GM23338 (cell line): ENCODE data around the gene SLC2A5. TPM values are rescaled to one million over a fixed set of nuclear protein-coding genes. Genes with fewer than 3 reads are reported as not detected.

ENCODE experiments used
- ATAC-seq: fragments of 200-7000 bp; cut with Tn5 transposase; 3 replicates; pipeline ENCODE4 v1.9.1; 2020
- DNase-seq: peaks from one replicate; pipeline ENCODE4 v3.0.0-alpha.2; 2015; ENCODE audit warnings: low spot score
- H2AFZ ChIP-seq: fragments of 200-600 bp; sonication (generic); 2 replicates; pipeline ENCODE4 v1.8.0; 2016; ENCODE audit warnings: antibody characterized with exemption, mild to moderate bottlenecking, moderate library complexity
- H3F3A ChIP-seq: fragments of 200-600 bp; sonication (generic); replicated peaks from 2 replicates; pipeline ENCODE4 v1.8.0; 2017; ENCODE audit warnings: antibody characterized with exemption, mixed run types, low read depth
- H3K27ac ChIP-seq: fragments of 200-600 bp; sonication (generic); 2 replicates; pipeline ENCODE4 v1.6.1; 2016; ENCODE audit warnings: low read depth
- H3K27me3 ChIP-seq: fragments of 200-600 bp; sonication (generic); 2 replicates; pipeline ENCODE4 v1.8.0; 2016; ENCODE audit warnings: mild to moderate bottlenecking, mixed run types, moderate library complexity; ENCODE audit not compliant: insufficient read depth
- H3K36me3 ChIP-seq: fragments of 200-600 bp; sonication (generic); 2 replicates; pipeline ENCODE4 v1.8.0; 2016; ENCODE audit warnings: mild to moderate bottlenecking; ENCODE audit not compliant: insufficient read depth
- H3K4me1 ChIP-seq: fragments of 200-600 bp; sonication (generic); 2 replicates; pipeline ENCODE4 v1.8.0; 2016; ENCODE audit warnings: mild to moderate bottlenecking, moderate library complexity; ENCODE audit not compliant: insufficient read depth
- H3K4me2 ChIP-seq: fragments of 200-600 bp; sonication (generic); 2 replicates; pipeline ENCODE4 v1.7.1; 2017; ENCODE audit warnings: mixed run types
- H3K4me3 ChIP-seq: fragments of 200-600 bp; sonication (generic); 2 replicates; pipeline ENCODE4 v1.6.1; 2016; ENCODE audit warnings: mixed run types
- H3K79me2 ChIP-seq: fragments of 200-600 bp; sonication (generic); replicated peaks from 2 replicates; pipeline ENCODE4 v1.8.0; 2017; ENCODE audit warnings: mild to moderate bottlenecking; ENCODE audit not compliant: insufficient read depth
- H3K9me2 ChIP-seq: fragments of 200-600 bp; sonication (generic); 2 replicates; pipeline ENCODE4 v1.8.0; 2017; ENCODE audit not compliant: insufficient read depth
- H4K20me1 ChIP-seq: fragments of 200-600 bp; sonication (generic); replicated peaks from 2 replicates; pipeline ENCODE4 v1.8.0; 2017; ENCODE audit warnings: mild to moderate bottlenecking; ENCODE audit not compliant: insufficient read depth
- H3K27ac Mint-ChIP-seq: 2 replicates; pipeline ENCODE4 v1.8.0; 2020; ENCODE audit warnings: inconsistent platforms, mild to moderate bottlenecking, moderate library complexity, mixed read lengths
- H3K27me3 Mint-ChIP-seq: 3 replicates; pipeline ENCODE4 v1.8.0; 2022; ENCODE audit warnings: low read depth, mild to moderate bottlenecking, moderate library complexity, mixed read lengths, inconsistent platforms; ENCODE audit not compliant: insufficient read depth, poor library complexity
- H3K36me3 Mint-ChIP-seq: 3 replicates; pipeline ENCODE4 v1.8.0; 2021; ENCODE audit warnings: low read depth, mild to moderate bottlenecking, inconsistent platforms, moderate library complexity, mixed read lengths
- H3K4me1 Mint-ChIP-seq: 3 replicates; pipeline ENCODE4 v1.8.0; 2020; ENCODE audit warnings: mild to moderate bottlenecking, inconsistent platforms, mixed read lengths
- H3K4me3 Mint-ChIP-seq: 3 replicates; pipeline ENCODE4 v1.8.0; 2021; ENCODE audit warnings: moderate library complexity, mild to moderate bottlenecking, inconsistent platforms, mixed read lengths
- H3K9me3 Mint-ChIP-seq: 3 replicates; pipeline ENCODE4 v1.8.0; 2020; ENCODE audit warnings: moderate library complexity, mild to moderate bottlenecking, inconsistent platforms, mixed read lengths
- CREB1 ChIP-seq: fragments of 250-450 bp; sonication (Bioruptor Pico); IDR thresholded peaks from 2 replicates; pipeline ENCODE4 v1.5.0; 2020; ENCODE audit warnings: low read depth, mild to moderate bottlenecking, moderate library complexity
- EZH2 ChIP-seq: fragments of 200-600 bp; sonication (generic); IDR thresholded peaks from one replicate; pipeline ENCODE4 v1.8.0; 2017; ENCODE audit warnings: antibody characterized with exemption, mild to moderate bottlenecking, low read depth; ENCODE audit not compliant: unreplicated experiment
- EZH2phosphoT487 ChIP-seq: fragments of 200-600 bp; sonication (generic); IDR thresholded peaks from one replicate; pipeline ENCODE4 v1.8.1; 2018; ENCODE audit warnings: antibody characterized with exemption; ENCODE audit not compliant: unreplicated experiment
- JUNB ChIP-seq: IDR thresholded peaks from one replicate; pipeline ENCODE4 v1.6.1; 2016; ENCODE audit warnings: antibody characterized with exemption; ENCODE audit not compliant: unreplicated experiment
- NANOG ChIP-seq: IDR thresholded peaks from 2 replicates; pipeline ENCODE4 v1.6.1; 2016; ENCODE audit warnings: antibody characterized with exemption, borderline replicate concordance
- STAT1 ChIP-seq: IDR thresholded peaks from one replicate; pipeline ENCODE4 v1.6.1; 2016; ENCODE audit warnings: antibody characterized with exemption; ENCODE audit not compliant: unreplicated experiment
- ZNF114 ChIP-seq: fragments of 250-450 bp; sonication (Bioruptor Pico); IDR thresholded peaks from 2 replicates; pipeline ENCODE4 v1.5.0; 2020; ENCODE audit warnings: mild to moderate bottlenecking, moderate library complexity
- ZNF331 ChIP-seq: fragments of 250-450 bp; sonication (Bioruptor Pico); IDR thresholded peaks from 2 replicates; pipeline ENCODE4 v1.5.0; 2020; ENCODE audit warnings: low read depth, mild to moderate bottlenecking, moderate library complexity
- polyA plus RNA-seq: library from polyadenylated mRNA; unstranded; fragments of >200 nt; fragmentation: Nextera tagmentation; extraction: Ambion mirVana; gene quantifications from 2 replicates; pipeline ENCODE4 v1.2.1, GENCODE V29; 2016
- total RNA-seq: library from RNA; depleted of rRNA; stranded (reverse); fragments of >200 nt; shearing (Covaris generic); gene quantifications from 2 replicates; pipeline ENCODE4 v1.2.3, GENCODE V29; 2014
- TF ChIP-seq, protein P1 (sequence below): IDR thresholded peaks from one replicate; pipeline ENCODE4 v1.6.1; 2018; ENCODE audit warnings: antibody characterized with exemption; ENCODE audit not compliant: unreplicated experiment
- TF ChIP-seq, protein P2 (sequence below): IDR thresholded peaks from 2 replicates; pipeline ENCODE4 v1.6.1; 2016; ENCODE audit warnings: antibody characterized with exemption
- TF ChIP-seq, protein P3 (sequence below): fragments of 250-450 bp; sonication (Bioruptor Pico); IDR thresholded peaks from 2 replicates; pipeline ENCODE4 v1.5.0; 2020; ENCODE audit warnings: mild to moderate bottlenecking, moderate library complexity

SLC2A5 gene
- total and polyA plus RNA-seq, 2 experiments from 2014 or later = 0.03 TPM; not detected in 1

DNA sequence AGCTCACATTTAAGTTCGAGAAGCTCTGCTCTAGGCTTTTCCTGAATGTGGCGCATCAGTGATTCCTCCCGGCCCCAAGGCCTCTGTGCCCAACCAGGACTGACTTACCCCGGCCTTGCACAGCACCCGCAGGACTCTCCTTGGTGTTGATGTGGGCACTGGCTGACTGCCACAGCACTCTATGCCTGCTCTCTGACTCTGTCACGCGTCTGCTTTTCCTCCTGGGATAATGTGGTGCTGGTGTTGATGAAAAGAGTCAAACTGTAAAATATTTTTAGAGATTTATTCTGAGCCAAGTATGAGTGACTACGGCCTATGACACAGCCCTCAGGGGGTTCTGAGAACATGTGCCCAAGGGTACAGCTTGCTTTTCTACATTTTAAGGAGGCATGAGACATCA is 15.5 kb upstream of the SLC2A5 start:
- TF ChIP-seq, protein P1, sequence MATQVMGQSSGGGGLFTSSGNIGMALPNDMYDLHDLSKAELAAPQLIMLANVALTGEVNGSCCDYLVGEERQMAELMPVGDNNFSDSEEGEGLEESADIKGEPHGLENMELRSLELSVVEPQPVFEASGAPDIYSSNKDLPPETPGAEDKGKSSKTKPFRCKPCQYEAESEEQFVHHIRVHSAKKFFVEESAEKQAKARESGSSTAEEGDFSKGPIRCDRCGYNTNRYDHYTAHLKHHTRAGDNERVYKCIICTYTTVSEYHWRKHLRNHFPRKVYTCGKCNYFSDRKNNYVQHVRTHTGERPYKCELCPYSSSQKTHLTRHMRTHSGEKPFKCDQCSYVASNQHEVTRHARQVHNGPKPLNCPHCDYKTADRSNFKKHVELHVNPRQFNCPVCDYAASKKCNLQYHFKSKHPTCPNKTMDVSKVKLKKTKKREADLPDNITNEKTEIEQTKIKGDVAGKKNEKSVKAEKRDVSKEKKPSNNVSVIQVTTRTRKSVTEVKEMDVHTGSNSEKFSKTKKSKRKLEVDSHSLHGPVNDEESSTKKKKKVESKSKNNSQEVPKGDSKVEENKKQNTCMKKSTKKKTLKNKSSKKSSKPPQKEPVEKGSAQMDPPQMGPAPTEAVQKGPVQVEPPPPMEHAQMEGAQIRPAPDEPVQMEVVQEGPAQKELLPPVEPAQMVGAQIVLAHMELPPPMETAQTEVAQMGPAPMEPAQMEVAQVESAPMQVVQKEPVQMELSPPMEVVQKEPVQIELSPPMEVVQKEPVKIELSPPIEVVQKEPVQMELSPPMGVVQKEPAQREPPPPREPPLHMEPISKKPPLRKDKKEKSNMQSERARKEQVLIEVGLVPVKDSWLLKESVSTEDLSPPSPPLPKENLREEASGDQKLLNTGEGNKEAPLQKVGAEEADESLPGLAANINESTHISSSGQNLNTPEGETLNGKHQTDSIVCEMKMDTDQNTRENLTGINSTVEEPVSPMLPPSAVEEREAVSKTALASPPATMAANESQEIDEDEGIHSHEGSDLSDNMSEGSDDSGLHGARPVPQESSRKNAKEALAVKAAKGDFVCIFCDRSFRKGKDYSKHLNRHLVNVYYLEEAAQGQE = no peak
- TF ChIP-seq JUNB (no peak), ZNF114 (no peak), STAT1 (no peak), CREB1 (CRISPR knock-in tag) (no peak), EZH2 (no peak), ZNF331 (CRISPR knock-in tag) (no peak), NANOG (no peak), EZH2phosphoT487 (no peak)
- TF ChIP-seq, protein P2, sequence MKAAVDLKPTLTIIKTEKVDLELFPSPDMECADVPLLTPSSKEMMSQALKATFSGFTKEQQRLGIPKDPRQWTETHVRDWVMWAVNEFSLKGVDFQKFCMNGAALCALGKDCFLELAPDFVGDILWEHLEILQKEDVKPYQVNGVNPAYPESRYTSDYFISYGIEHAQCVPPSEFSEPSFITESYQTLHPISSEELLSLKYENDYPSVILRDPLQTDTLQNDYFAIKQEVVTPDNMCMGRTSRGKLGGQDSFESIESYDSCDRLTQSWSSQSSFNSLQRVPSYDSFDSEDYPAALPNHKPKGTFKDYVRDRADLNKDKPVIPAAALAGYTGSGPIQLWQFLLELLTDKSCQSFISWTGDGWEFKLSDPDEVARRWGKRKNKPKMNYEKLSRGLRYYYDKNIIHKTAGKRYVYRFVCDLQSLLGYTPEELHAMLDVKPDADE = no peak
- TF ChIP-seq, protein P3, sequence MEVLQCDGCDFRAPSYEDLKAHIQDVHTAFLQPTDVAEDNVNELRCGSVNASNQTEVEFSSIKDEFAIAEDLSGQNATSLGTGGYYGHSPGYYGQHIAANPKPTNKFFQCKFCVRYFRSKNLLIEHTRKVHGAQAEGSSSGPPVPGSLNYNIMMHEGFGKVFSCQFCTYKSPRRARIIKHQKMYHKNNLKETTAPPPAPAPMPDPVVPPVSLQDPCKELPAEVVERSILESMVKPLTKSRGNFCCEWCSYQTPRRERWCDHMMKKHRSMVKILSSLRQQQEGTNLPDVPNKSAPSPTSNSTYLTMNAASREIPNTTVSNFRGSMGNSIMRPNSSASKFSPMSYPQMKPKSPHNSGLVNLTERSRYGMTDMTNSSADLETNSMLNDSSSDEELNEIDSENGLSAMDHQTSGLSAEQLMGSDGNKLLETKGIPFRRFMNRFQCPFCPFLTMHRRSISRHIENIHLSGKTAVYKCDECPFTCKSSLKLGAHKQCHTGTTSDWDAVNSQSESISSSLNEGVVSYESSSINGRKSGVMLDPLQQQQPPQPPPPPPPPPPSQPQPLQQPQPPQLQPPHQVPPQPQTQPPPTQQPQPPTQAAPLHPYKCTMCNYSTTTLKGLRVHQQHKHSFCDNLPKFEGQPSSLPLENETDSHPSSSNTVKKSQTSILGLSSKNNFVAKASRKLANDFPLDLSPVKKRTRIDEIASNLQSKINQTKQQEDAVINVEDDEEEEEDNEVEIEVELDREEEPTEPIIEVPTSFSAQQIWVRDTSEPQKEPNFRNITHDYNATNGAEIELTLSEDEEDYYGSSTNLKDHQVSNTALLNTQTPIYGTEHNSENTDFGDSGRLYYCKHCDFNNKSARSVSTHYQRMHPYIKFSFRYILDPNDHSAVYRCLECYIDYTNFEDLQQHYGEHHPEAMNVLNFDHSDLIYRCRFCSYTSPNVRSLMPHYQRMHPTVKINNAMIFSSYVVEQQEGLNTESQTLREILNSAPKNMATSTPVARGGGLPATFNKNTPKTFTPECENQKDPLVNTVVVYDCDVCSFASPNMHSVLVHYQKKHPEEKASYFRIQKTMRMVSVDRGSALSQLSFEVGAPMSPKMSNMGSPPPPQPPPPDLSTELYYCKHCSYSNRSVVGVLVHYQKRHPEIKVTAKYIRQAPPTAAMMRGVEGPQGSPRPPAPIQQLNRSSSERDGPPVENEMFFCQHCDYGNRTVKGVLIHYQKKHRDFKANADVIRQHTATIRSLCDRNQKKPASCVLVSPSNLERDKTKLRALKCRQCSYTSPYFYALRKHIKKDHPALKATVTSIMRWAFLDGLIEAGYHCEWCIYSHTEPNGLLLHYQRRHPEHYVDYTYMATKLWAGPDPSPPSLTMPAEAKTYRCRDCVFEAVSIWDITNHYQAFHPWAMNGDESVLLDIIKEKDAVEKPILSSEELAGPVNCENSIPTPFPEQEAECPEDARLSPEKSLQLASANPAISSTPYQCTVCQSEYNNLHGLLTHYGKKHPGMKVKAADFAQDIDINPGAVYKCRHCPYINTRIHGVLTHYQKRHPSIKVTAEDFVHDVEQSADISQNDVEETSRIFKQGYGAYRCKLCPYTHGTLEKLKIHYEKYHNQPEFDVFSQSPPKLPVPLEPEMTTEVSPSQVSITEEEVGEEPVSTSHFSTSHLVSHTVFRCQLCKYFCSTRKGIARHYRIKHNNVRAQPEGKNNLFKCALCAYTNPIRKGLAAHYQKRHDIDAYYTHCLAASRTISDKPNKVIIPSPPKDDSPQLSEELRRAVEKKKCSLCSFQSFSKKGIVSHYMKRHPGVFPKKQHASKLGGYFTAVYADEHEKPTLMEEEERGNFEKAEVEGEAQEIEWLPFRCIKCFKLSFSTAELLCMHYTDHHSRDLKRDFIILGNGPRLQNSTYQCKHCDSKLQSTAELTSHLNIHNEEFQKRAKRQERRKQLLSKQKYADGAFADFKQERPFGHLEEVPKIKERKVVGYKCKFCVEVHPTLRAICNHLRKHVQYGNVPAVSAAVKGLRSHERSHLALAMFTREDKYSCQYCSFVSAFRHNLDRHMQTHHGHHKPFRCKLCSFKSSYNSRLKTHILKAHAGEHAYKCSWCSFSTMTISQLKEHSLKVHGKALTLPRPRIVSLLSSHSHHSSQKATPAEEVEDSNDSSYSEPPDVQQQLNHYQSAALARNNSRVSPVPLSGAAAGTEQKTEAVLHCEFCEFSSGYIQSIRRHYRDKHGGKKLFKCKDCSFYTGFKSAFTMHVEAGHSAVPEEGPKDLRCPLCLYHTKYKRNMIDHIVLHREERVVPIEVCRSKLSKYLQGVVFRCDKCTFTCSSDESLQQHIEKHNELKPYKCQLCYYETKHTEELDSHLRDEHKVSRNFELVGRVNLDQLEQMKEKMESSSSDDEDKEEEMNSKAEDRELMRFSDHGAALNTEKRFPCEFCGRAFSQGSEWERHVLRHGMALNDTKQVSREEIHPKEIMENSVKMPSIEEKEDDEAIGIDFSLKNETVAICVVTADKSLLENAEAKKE (CRISPR knock-in tag) = no peak
- Histone ChIP-seq H3K27ac (no peak overlapping the region), H3K4me2 (no peak overlapping the region), H4K20me1 (no peaks in the 10 kb centered on the region), H2AFZ (peak overlapping the region; percentile 59; the same call in 1 of the 2 replicates), H3K4me3 (no peak overlapping the region), H3K9me2 (no peaks in the 10 kb centered on the region), H3K79me2 (no peaks in the 10 kb centered on the region), H3K4me1 (no peaks in the 10 kb centered on the region; the same call in 1 of the 2 replicates), H3K27me3 (no peaks in the 10 kb centered on the region), H3F3A (no peaks in the 10 kb centered on the region), H3K36me3 (no peaks in the 10 kb centered on the region)
- Mint-ChIP-seq H3K36me3 (peaks cover 14% of the 10 kb centered on the region), H3K27me3 (no peaks in the 10 kb centered on the region), H3K9me3 (peaks cover 27% of the 10 kb centered on the region), H3K27ac (no peak overlapping the region), H3K4me3 (no peak overlapping the region), H3K4me1 (peaks cover 7% of the 10 kb centered on the region; the same call in 2 of the 3 replicates)
- no peak for DNase-seq
- ATAC-seq = no peak
